Bronchial smooth muscle cell (primary cell): ENCODE results near the gene PSME1. TPM values are rescaled to one million over a fixed set of nuclear protein-coding genes. Genes with fewer than 3 reads are reported as not detected.

Source experiments
- total RNA-seq: library from RNA; depleted of rRNA; stranded (reverse); fragments of >200 nt; gene quantifications from 2 replicates; pipeline ENCODE4 v1.2.1, GENCODE V29; 2014

Gene PSME1
- 93.1 and 102 TPM in 2 replicates for total RNA-seq

GRCh38 chr14:24135834-24136683, at the start of gene PSME1:
Gene PSME1, plus strand, starts transcription at chr14:24136194. Its CDS starts 69 bp downstream, at chr14:24136263.

GRCh38 chr14:24093901-24094840, 41.8 kb upstream of the PSME1 start, which contains the start of gene PCK2:
Gene PCK2, plus strand, starts transcription at chr14:24094311. Its CDS starts 95 bp downstream, at chr14:24094406.

DNA sequence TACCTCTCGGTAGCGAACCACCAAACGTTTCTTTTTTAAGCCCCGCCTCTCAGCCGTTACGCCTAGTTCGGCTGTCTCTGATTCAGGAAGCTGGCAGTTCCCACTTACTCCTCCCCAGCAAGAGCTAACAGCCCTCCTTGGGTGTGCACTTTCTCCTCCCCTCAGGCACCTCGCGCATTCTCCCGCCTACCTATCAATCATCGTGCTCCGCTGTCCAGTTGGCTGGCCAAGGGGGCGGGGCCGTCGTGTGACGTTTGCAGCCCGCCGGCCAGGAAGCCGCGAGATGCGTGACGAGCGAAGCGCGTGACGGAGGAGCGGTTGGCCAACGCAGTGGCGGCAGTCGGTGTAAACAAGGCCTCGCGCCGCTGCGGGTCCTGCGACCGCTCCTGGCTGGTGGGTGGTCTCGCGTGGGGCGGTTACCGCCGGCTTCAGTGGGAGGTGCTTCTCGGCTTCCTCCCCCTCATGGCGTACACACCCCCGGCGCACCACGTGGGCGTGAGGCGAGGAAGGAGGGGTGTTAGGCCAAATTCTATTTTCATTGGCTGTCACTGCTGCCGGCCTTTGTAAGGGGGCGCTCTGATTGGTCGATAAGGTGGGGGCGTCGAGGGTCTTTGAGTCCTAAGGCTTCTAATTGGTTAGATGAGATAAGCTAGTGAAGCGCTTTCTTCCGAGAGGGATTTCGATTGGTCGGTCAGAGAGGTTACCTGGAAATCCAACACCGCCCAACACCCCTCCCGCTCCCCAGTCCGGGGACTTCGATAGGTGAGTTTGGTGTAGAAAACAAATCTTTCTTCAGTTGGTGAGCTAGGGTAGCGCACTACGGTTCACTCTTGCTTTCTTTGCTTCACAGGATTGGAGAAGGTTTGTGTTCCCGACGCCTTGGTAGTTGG, 21.2 kb upstream of the PSME1 start, which contains the start of the genes DCAF11 and NRL:
DCAF11 (plus strand) TSS at position 246 of the 890 bp plus-strand sequence. CDS start 818 bp downstream, outside the sequence.
NRL (minus strand) TSS at position 418 of the 890 bp plus-strand sequence. CDS start 32,101 bp downstream, outside the sequence.

DNA sequence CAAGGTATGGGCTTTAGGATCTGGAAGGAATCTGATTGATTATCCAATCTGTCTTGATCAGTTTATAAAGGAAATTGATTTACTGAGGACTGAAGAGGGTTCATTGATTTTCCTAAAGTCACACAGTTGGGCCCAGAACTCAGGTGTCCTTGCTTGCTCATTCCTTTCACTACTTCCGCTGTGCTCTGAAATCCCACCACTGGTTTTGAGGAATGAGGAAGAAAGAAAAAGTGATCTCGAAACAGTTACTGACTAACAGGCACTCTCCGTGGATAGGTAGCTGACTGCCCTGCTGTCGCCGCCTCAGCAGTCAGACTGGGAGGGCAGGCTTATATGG, 5.6 kb upstream of the PSME1 start, which contains the start of gene FITM1:
FITM1 (plus strand) TSS at position 280 of the 337 bp plus-strand sequence. CDS start 905 bp downstream, outside the sequence.

GRCh38 chr14:24141097-24141880, 5.3 kb downstream of the PSME1 start, which contains the start of gene EMC9:
Gene EMC9, minus strand, starts transcription at chr14:24141591. Its CDS starts 287 bp downstream, at chr14:24141304.

DNA sequence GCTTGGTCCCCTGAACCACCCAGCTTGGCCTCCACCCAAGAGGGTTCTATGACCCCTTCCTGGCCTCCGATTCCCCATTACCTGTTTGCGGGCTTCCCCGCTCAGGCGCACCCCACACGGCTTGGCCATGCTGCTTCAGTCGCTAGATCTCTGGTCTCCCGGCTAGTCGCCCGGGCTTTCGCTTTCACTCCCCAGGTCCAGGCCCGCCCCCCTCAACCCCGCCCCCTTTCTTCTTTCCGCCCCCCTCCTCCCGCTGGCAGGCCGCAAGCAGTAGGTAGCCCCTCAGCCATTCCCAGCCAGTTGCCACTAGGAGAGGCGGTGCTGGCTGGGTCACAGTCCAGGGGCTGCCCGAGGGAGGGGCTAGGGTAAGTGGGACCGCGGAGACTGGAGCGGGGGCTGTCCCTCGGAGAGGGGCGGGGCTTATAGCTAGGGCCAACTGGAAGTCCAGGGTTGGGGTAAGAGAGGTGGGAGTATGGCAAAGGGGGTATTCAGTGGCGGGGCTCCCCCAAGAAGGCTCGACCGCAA, 10.5 kb downstream of the PSME1 start, which contains the start of gene PSME2:
PSME2 (minus strand) TSS at position 158 of the 525 bp plus-strand sequence; CDS start at position 129, 29 bp downstream.

DNA sequence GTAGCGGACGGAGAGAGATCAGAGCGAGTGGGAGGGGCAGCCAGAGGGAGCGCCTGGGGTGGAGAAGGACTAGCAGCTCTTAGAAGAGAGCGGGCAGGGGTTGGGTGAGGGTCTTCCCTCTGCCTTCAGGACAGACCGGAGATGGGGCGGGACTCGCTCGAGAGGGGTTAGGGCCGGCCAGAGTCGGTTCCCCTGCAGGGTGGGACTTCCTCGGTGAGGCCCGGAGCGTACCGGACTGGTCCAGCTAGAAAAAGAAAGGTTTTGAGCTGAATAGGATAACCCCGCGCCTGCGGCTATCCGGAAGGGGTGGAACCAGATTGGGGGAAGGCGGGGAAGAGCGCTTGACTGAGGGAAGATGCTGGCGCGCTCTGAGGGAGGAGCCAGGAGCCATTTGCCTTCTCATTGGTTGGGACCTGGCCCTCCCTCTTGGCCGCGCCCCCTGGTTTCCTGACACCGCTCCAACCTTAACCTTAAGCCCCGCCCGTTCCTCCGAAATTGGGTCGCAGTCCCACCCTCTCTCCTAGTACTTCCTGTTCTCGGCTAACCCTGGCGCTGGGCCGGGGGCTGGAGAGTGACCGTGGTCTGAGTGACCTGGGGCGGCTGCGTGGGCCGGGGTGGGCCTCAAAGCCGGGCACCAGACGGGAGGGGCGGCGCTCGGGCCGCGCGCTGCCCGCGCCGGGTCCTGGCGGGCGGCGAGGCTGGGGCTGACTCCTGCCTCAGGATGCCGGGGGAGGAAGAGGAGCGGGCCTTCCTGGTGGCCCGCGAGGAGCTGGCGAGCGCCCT, 11.2 kb downstream of the PSME1 start, which contains the start of gene RNF31:
RNF31 (plus strand) TSS at position 521 of the 783 bp plus-strand sequence; CDS start at position 722, 201 bp downstream.

GRCh38 chr14:24160850-24161804, 25.1 kb downstream of the PSME1 start, which contains the start of gene IRF9:
Gene IRF9, plus strand, starts transcription at chr14:24161265. Its CDS starts 880 bp downstream, at chr14:24162145.

DNA sequence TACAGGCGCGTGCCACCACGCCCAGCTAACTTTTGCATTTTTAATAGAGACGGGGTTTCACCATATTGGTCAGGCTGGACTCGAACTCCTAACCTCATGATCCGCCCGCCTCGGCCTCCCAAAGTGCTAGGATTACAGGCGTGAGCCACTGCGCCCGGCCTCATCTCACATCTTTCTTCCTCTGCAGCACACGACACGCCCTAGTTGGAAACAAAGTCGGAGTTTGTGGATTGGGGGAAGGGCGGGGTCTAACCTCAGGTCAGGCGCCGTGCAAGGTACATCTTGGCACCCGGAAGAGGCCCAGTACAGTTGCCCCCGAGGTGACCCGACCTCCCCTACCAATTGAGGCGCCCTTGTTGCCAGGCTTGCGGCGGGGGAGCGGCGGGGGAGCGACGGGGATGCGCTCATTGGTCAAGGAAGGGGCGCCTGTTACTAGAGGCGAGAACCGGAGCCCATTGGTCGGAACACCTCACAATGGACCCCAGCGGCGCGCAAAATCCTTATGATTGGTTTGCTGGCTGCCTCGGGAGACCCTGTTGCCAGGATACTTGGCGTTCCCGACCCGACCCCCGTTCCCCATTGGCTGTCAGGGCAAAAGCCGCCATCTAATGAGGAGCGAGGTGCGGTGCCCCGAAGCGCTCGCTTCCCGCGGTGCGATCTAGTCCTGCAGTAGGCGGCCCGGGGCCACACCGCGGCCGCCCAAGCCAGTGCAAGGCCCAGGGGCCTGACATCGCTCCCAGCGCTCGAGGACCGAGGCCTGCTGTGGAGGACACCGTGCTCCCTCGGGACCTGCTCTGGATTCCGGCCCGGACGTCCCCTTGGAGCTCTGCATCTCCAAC, 35.6 kb downstream of the PSME1 start, which contains the start of gene REC8:
REC8 (plus strand) TSS at position 659 of the 839 bp plus-strand sequence. CDS start 473 bp downstream, outside the sequence.

Other genes with a start within 250 kb of the PSME1 start
- gene DHRS4, start 182.4 kb upstream of the PSME1 start, total RNA-seq: 61.6 and 72.0 TPM in 2 replicates
- 21.6 and 26.6 TPM in 2 replicates for gene DHRS4L2, start 147.3 kb upstream of the PSME1 start, total RNA-seq
- under 0.01 and 0.17 TPM in 2 replicates for gene CARMIL3, start 84.2 kb upstream of the PSME1 start, total RNA-seq
- gene CPNE6, start 64.6 kb upstream of the PSME1 start, total RNA-seq: not detected in 2 replicates
- 14.5 and 17.0 TPM in 2 replicates for gene PCK2, start 41.9 kb upstream of the PSME1 start, total RNA-seq
- 58.0 and 74.9 TPM in 2 replicates for gene DCAF11, start 21.4 kb upstream of the PSME1 start, total RNA-seq
- 0.95 and 1.0 TPM in 2 replicates for gene NRL, start 21.2 kb upstream of the PSME1 start, total RNA-seq
- gene FITM1, start 5.5 kb upstream of the PSME1 start, total RNA-seq: 0.16 TPM in 1 of 2 replicates, not detected in the other
- 11.9 and 13.9 TPM in 2 replicates for gene EMC9, start 5.4 kb downstream of the PSME1 start, total RNA-seq
- 60.0 and 106 TPM in 2 replicates for gene PSME2, start 10.4 kb downstream of the PSME1 start, total RNA-seq
- 22.2 and 25.8 TPM in 2 replicates for gene RNF31, start 11.3 kb downstream of the PSME1 start, total RNA-seq
- gene IRF9, start 25.1 kb downstream of the PSME1 start, total RNA-seq: 101 and 116 TPM in 2 replicates
- gene REC8, start 35.9 kb downstream of the PSME1 start, total RNA-seq: 0.77 and 1.4 TPM in 2 replicates
- 24.0 and 24.3 TPM in 2 replicates for gene IPO4, start 52.6 kb downstream of the PSME1 start, total RNA-seq
- 50.9 and 54.5 TPM in 2 replicates for gene TM9SF1, start 59.2 kb downstream of the PSME1 start, total RNA-seq
- 0.16 TPM in 1 of 2 replicates, not detected in the other for gene TSSK4, start 69.5 kb downstream of the PSME1 start, total RNA-seq
- gene CHMP4A, start 77.3 kb downstream of the PSME1 start, total RNA-seq: 18.6 and 23.8 TPM in 2 replicates
- 15.3 and 17.8 TPM in 2 replicates for gene MDP1, start 79.9 kb downstream of the PSME1 start, total RNA-seq
- gene NEDD8, start 96.2 kb downstream of the PSME1 start, total RNA-seq: 277 and 335 TPM in 2 replicates
- 118 and 120 TPM in 2 replicates for gene GMPR2, start 96.7 kb downstream of the PSME1 start, total RNA-seq
- 36.6 and 48.1 TPM in 2 replicates for gene TINF2, start 106.4 kb downstream of the PSME1 start, total RNA-seq
- 0.16 and 0.86 TPM in 2 replicates for gene TGM1, start 127.0 kb downstream of the PSME1 start, total RNA-seq
- 16.9 and 18.7 TPM in 2 replicates for gene RABGGTA, start 135.4 kb downstream of the PSME1 start, total RNA-seq
- 11.2 and 14.7 TPM in 2 replicates for gene DHRS1, start 163.6 kb downstream of the PSME1 start, total RNA-seq
- 13.4 and 13.9 TPM in 2 replicates for gene NOP9, start 163.7 kb downstream of the PSME1 start, total RNA-seq
- 1.3 and 1.4 TPM in 2 replicates for gene CIDEB, start 171.8 kb downstream of the PSME1 start, total RNA-seq
- 1.9 and 2.7 TPM in 2 replicates for gene LTB4R2, start 173.9 kb downstream of the PSME1 start, total RNA-seq
- 0.94 and 1.1 TPM in 2 replicates for gene LTB4R, start 175.3 kb downstream of the PSME1 start, total RNA-seq
- gene ADCY4, start 198.9 kb downstream of the PSME1 start, total RNA-seq: 1.4 and 9.3 TPM in 2 replicates
- 2.5 and 6.2 TPM in 2 replicates for gene RIPK3, start 203.8 kb downstream of the PSME1 start, total RNA-seq
- gene NFATC4, start 232.0 kb downstream of the PSME1 start, total RNA-seq: 74.6 and 97.9 TPM in 2 replicates